Stimulated activated naive CD8-positive, alpha-beta T cell treated with anti-CD3 and anti-CD28 coated beads, Interleukin-15, Interleukin-2, amounts not matched to agents 100 U/mL and 50 U/mL, for 24 hours (primary cell): ENCODE data around the gene MYL3.

Experiments used
- ATAC-seq: fragments of 150-1000 bp; cut with Tn5 transposase; one replicate; pipeline ENCODE4 v1.10.0; 2021
- DNase-seq: peaks from one replicate; pipeline ENCODE4 v3.0.0; 2021

MYL3 gene

GRCh38 chr3:46849686-46850467 is 13.4 kb downstream of the MYL3 start:
- ATAC-seq, result no peak

DNA sequence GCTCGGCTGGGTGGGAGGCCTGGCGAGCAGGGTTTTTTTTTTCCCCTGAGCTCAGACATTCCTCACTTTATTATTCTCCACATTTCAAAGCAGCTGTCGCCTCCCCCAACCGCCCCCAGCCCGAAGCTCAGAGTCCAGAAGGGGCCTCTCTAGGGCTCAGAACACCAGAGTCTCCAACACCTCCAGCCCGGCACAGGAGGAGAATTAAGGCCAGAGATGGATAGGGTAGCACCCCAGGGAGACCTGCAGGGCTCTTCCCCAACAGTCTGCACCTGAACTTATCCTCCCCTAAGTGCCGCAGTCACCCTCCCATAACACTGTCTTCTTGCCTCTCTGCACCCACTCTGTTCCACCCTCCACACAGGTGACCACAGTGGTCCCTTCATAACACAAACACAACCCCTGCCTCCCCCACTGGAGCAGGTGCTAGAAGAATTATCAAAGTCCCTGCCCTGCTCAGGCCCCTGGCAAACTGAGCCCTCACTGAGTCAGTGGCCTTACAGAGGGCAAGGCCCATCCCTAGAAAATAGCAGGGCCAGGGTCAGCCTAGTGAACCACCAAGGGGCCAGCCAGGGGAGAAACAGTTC is 14.1 kb downstream of the MYL3 start:
- no peak for ATAC-seq
- no peak for DNase-seq

More at GRCh38 chr3:46849686-46850467, 13.4 kb downstream of the MYL3 start:
- no peak for DNase-seq

- DNase-seq (peak; percentile 55), ATAC-seq (no peak)
These were observed 14.8 kb downstream of the MYL3 start for GRCh38 chr3:46848271-46849044.

DNA sequence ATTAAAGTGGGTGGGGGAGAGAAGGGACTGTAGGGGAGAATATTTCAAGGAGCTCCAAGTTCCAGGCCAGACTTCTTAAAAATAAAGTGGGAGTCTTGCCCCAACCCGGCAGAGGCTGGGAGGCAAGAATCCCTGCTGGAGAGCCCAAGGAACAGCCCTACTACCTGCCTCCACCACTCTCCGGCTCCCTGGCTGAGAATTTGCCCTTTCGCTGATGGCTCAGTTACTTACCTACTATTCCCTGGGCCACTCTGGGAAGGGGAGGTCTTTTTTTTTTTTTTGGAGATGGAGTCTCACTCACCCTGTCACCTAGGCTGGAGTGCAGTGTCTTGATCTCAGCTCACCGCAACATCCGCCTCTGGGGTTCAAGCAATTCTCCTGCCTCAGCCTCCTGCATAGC is 15.5 kb downstream of the MYL3 start:
- no peak for DNase-seq

DNA sequence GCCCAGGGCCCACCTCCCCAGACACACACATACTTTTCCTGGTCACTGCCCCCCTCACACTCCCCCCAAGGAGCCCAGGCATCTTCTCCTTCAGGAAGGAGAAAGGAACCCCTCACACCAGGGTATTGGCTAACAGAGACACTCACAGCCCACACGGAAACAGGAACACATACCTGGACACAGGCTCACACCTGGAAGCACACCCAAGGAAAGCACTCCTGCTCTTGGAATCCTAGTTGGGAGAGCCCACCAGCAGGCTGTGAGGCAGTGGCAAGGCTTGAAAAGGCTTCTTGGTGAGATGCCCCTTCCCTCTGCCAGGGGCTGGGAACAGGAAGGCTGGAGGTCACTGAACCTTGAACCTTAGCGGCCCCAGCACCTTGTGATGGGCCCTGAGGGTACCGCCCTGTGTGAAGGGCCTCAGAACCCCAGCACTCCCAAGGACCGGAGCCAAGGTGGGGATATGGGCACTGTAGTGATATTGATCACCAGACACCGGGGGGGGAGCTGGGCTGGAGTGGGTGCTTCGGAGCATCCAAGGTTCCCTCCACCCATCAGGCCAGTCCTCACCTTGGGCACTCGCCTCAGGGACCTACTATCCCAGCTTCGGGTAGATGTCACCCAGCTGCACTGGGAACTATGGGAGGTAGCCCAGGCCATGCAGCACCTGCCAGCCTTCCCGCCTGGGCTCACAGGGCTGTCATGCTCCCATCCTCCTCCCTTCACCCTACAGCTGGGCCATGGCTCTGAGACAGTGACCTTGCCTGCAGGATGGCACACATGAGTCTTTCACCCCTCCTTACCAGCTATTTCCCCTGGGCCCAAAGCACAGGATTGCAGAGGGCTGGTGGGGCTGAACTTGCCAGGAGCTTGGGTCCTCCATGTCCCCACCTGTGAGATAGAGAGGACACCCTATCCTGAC is 16.4 kb downstream of the MYL3 start:
- no peak for ATAC-seq
- DNase-seq, result no peak

More for the DNA sequence above, 15.5 kb downstream of the MYL3 start:
- no peak for ATAC-seq

DNA sequence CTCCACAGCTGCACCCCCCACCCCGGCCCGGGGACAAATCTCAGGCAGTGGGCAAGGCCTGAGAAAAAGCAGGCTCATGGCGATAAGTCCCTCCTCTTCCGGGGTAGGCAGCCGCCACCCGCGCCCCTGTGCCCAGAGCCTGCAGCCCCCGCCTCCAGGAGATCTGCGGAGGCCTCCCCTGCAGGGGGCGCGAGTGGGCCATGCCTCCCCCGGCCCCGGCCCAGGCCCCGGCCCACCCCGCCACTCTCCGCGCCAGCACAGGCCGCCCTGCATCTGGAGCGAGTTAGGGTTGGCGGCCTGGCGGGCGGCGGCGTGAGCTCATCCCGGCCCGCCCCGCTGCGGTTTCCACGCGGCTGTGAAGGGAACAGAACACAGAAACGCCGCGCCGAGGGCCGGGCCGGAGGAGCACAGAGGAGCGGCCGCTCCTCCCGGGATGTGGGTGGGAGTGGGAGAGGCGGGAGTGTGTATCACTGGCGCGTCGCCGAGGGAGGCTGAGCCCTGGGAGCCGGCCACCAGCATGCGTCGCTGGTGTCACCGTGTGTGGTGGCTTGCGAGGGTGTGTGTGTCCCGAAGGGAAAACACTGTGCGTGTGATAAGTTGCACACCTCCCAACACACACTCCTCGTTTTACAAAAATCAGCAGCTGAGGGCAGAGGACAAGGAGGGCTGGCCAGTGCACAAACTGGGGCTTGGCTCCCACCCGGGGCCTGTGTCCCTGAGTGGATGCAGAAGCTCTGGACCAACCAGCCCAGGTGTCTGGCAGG is 17.2 kb downstream of the MYL3 start:
- ATAC-seq (peak; percentile 87), DNase-seq (peak; percentile 79)

DNA sequence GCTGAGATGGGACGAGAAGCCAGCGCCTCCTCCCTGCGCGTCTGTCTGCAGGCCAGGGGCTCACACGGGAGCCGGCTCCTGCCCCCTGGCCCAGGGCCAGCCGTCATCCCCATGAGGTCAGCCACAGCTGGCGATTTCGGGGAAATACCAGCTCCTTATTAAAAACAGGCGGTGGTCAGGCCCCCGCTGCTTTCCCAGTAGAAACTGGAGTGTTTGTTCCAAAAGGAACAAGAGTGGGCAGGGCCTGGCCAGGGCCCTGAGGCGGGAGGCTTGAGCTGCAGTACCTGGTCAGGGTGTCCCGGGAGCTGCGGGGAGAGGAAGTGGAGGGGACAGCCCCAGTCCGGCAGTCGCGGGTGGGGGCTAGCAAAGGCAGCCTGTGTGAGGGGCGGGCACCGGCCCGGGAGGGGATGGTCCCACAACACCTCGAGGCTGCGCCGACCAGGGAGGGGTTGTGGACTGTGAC is 17.8 kb downstream of the MYL3 start:
- ATAC-seq (no peak), DNase-seq (no peak)

DNA sequence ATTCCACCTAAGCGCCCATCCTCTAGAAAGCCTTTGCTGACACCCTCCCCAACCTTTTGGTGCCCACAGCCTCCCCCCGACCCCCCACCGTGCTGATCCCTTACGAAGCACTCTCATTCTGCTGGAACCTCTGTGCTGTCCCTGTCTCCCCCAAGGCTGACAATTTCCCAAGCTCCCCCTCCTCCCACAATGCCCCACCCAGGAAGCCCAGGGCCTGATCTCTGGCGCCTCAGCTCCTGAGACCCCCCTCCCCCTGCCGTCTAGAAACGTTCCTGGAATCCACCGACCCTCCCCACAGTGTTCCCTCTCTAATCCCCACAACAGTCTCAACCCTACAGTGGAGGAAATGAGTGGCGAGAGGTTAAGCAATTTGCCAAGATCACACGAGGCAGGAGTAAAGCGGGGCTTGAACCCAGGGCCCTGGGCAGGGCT is 18.3 kb downstream of the MYL3 start:
- ATAC-seq (no peak), DNase-seq (no peak)

- DNase-seq, result no peak
- no peak for ATAC-seq
These were observed 18.8 kb downstream of the MYL3 start for GRCh38 chr3:46844397-46844796.

GRCh38 chr3:46843508-46843907 is 19.7 kb downstream of the MYL3 start:
- ATAC-seq (no peak), DNase-seq (no peak)

GRCh38 chr3:46840491-46840890 is 22.8 kb downstream of the MYL3 start:
- DNase-seq, result no peak
- ATAC-seq, result no peak

GRCh38 chr3:46838301-46838700 is 24.9 kb downstream of the MYL3 start:
- no peak for DNase-seq
- no peak for ATAC-seq

DNA sequence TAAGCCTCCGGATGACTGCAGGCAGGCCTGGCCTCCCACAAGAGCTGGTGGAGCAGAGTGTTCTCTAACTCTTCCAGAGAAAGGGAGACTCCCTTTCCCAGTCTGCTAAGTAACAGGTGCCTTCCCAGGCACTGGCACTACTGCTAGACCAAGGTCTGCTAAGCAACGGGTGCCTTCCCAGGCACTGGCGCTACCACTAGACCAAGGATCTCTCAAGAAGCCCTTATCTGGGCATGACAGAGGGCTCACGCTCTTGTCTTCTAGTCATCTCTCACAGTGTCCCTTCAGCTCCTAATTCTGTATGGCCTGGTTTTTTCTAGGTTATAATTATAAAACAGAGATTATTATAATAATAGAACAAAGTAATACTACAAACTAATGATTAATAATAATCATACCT is 27.8 kb downstream of the MYL3 start:
- DNase-seq (no peak), ATAC-seq (no peak)

GRCh38 chr3:46835054-46835453 is 28.2 kb downstream of the MYL3 start:
- ATAC-seq (no peak), DNase-seq (no peak)

- no peak for DNase-seq
- ATAC-seq, result no peak
These were observed 29.6 kb downstream of the MYL3 start for GRCh38 chr3:46833346-46834300.

GRCh38 chr3:46831841-46832240 is 31.4 kb downstream of the MYL3 start:
- no peak for ATAC-seq
- DNase-seq, result no peak

GRCh38 chr3:46831316-46831715 is 31.9 kb downstream of the MYL3 start:
- ATAC-seq, result no peak

DNA sequence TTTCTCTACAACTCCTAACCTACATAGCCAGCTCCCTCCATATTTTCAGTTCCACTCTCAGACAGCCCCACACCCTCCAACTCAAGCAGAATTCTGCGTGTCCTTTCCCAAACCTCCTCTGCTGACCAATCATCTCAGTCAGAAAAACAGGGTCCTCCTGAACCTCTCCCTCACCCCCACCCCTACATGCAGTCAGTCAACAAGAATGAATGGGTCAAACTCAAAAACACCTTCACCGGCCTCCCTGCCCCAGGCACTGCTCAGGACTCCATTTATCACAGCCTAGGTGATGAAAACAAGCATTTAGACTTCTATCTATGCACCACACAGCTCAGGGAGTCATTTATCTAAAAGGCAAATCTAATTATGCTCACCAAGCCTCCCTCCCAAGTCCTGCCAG is 32.4 kb downstream of the MYL3 start:
- no peak for ATAC-seq

More at GRCh38 chr3:46831316-46831715, 31.9 kb downstream of the MYL3 start:
- DNase-seq, result no peak

DNA sequence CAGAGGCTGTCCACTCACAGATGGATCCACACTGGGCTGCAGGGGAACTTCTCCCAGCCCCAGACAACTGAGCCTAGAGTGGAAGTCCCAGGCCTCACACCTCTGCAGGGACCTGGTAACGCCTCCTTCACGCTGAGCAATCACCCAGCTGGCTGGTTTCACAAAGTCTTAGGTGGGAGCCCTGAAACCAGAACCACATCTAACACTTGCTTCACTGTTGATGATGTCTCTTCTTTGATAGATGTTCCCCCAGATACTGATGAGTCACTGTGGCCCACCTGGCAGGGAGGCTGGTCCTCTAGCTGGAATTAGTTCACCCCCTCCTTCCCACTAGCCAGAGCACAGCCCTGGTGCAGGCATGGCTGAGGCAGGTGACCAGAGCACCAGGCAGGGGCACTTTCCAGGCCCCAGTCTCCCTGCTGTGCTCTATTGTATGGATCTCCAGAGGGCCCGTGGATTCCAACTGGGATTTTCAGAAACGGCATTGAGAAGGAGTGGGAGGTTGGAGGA is 33.5 kb downstream of the MYL3 start:
- peak; percentile 44 for DNase-seq
- peak; percentile 98 for ATAC-seq

More for the DNA sequence above, 32.4 kb downstream of the MYL3 start:
- no peak for DNase-seq

- DNase-seq, result no peak
- ATAC-seq, result no peak
These were observed 37.8 kb downstream of the MYL3 start for GRCh38 chr3:46825450-46825849.
